HG03108 (cell line): ENCODE results near the gene DDO.
"Not testable (repeated sequence)": the region's sequence is repeated elsewhere in the genome, so short reads cannot be mapped to it uniquely, and the experiment has no call there.

ENCODE experiments used
- ATAC-seq: cut with Tn5 transposase; IDR thresholded peaks from one replicate; pipeline ENCODE4 v1.9.1; 2021; ENCODE audit warnings: moderate library complexity; ENCODE audit not compliant: unreplicated experiment

Gene DDO, protein sequence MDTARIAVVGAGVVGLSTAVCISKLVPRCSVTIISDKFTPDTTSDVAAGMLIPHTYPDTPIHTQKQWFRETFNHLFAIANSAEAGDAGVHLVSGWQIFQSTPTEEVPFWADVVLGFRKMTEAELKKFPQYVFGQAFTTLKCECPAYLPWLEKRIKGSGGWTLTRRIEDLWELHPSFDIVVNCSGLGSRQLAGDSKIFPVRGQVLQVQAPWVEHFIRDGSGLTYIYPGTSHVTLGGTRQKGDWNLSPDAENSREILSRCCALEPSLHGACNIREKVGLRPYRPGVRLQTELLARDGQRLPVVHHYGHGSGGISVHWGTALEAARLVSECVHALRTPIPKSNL

DNA sequence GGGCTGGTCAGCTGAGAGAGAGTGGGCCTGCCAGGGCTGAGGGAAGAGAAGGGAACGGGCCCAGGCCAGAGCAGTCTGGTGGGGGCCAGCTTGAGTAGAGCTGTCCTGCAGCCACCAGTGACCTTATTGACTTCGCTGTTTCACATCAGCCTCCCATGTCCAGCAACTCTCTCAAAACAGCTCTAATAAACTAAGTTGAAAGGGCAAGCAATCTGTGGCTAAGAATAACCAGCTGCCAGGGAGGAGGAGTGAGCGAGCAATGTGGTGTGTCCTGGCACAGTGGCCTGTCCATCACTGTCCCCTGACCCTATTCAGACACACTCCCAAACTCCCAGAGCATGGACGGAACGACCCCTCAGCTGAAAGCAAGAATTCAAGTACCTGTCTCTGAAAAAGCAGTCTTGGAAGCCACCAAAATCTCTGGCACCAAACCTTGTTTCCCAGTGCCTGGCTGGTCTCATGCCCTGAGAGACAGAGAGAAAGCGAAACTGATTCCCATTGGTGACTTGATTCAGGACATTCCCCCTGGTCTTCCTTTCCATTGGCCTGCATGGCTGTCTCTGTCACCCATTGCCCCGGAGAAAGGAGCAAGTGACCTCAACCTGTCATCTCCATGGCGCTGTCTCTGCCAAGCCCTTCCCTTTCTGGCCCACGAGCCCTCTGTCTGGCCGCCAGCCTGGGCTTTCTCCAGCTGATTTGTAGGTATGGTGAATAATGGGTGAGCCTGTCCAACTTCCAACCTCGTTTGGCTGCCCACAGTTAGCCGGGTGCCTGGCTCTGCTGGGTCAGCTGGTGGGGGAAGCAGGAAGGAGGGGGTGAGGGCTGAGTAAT is at the start of gene DDO:
Gene DDO, minus strand, starts transcription at position 490 of the 831 bp plus-strand sequence. CDS start 2,113 bp downstream, outside the sequence.
- ATAC-seq: peak; percentile 43

DNA sequence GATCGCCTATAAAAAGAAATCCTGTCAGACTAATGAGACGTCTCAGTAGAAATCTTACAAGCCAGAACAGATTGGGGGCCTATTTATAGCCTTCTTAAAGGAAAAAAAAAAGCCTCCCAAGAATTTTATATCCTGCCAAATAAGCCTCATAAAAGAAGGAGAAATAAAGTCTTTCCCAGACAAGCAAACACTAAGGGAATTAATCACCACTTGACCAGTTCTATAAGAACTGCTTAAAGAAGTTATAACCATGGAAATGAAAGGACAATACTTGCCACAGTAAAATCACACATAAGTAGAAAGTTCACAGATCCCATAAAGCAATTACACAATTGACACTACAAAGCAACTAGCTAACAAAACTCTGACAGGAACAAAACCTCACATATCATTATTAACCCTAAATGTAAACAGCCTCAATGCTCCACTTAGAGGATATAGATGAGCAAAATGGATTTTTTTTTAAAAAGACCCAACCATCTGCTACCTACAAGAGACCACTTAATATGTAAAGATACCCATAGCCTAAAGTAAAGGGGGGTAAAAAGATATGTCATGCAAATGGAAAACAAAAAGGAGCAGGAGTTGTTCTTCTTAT is 47.6 kb upstream of the DDO start:
- no peak for ATAC-seq

DNA sequence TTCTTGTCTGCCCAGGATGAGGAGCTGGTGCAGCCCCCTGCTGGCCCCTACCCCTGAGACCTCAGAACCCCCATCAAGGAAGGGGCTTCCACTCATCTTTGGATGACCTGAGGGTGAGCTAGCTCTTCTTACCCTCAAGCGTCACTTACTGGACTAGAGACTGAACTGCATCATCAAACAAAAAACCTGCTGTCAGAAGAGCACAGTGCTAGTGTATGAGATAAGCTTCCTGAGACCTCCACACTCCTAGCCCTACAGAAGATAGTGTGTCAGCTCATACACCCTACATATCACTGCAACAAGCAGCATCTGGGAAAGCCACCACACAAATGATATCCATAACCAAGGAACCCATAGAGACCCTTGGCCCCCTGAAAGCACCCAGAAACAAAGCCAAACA is 46.0 kb upstream of the DDO start:
- ATAC-seq: no peak

DNA sequence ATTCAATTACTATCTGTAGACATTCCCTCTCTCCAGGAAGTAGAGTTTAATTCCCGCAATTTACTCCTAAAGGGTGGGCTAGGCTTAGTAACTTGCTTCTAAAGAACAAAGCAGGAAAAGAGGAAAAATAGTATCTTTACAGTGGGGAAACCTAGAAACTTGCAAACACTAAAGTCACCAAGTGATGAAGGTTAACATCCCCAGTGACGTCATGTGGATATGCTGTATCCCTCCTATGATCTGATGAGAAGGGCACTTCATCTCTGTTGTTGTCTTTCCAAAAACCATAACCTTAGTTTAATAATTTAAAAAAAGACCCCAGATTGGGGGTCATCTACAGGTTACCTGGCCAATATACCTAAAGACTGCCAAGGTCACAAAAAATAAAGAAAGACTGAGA is 43.8 kb upstream of the DDO start:
- no peak for ATAC-seq

DNA sequence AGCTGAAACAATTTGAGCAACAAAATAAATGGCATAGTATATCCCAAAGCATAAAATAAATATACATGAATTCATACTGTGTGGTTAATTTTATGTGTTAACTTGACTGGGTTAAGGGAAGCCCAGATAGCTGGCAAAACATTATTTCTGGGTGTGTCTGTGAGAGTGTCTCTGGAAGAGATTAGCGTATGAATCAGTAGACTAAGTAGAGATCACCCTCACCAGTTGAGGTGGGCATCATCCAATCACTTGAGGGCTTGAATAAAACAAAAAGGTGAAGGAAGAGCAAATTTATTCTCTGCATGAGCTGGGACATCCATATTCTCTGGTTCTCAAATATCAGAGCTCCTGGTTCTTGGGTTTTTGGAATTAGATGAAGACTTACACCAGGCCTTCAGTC is 43.1 kb upstream of the DDO start:
- no peak for ATAC-seq

DNA sequence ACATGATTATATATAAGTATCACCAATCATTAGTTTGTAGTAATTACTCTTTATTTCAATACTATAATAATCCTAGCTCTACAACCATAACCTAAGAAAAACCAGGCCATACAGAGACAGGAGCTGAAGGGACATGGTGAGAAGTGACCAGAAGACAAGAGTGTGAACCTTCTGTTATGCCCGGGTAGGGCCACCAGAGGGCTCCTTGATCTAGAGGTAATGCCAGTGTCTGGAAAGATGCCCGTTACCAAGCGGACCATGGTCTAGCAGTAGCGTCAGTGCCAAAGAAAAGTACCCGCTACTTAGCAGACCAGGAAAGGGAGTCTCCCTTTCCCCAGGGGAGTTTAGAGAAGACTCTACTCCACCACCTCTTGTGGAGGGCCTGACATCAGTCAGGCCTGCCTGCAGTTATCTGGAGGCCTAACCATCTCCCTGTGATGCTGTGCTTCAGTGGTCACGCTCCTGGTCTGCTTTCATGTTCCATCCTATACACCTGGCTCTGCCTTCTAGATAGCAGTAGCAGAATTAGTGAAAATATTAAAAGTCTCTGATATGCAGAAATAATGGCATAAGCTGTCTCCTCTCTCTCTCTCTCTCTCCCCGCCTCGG is 42.3 kb upstream of the DDO start:
- not testable (repeated sequence) for ATAC-seq

DNA sequence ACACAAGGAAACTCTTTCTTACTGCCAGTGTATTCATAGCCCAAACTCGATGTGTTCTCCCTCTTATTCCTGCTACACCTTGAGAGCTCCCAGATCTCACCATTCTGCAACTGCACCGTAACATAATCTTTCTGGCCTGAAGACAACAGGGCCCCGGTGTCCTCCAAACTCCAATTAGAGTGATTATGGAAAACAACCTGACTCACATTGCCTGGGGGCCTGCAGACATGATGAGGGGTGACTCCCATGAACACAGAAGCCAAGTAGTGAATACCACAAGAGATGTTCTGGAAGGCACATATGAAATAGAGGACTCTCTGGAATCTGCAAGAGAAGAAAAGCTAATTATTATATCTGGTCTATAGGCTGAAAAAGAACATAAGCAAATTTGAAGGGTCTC is 41.3 kb upstream of the DDO start:
- ATAC-seq: no peak

DNA sequence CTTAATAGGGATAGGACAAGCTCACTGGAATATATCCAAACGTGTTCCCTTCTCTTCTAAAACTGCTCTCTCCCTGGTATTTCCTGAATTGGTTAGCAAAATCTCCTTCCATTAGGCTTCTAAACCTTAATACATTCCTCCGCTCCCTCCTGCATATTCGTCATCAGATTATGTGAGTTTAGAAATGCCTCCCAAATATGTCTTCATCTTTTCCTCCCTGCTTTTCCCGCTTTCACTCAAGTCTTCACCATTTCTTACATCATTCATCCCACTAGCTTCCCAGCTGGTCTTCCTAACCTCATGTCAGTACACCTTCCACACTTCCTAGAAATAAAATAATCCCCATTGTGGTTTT is 34.1 kb upstream of the DDO start:
- no peak for ATAC-seq

DNA sequence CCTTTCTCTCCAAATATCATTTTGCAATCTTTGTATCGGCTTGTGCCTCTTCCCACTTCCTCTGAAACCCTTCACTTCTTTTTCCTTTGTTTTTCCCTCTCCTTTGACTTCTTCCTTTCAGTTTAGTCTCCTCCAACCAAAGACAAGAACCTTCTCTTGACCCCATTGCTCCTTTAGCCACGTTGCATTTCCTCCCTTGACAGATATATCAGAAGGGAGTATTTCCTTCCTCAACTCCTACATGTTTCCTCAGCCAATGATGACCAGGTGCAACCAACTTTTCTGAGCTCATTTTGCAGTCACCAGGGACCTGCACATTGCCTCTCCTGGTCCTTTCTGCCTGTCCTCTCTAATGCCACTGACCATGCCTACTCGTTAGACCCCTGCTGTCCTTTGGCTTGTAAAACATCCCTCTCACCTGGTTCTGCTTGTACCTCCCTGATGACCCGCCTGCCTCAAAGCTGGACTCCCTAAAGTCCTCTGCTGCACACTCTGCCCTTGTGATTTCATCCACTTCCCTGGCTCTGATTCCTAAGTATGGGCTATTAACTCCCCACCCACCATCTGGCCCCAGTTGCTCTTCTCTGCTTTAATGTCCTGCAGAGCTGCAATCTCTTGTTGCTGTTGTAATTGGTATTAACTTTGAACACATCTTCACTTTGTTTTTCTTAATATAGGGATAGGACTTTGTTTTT is 33.6 kb upstream of the DDO start:
- ATAC-seq: no peak

DNA sequence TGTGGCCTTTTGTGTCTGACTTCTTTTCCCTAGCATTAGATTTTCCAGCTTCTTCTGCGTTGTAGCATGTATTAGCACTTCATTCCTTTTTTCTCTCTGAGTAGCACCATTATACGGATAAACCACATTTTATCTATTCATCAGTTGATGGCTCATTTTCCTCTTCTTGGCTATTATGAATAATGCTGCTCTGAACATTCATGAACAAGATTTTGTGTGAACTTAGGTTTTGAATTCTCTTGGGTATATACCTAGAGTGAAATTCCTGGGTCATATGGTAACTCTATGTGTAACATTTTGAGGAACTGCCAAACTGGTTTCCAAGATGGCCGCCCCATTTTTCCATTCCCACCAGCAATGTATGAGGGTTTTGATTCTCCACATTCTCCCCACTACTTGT is 32.4 kb upstream of the DDO start:
- ATAC-seq: no peak

DNA sequence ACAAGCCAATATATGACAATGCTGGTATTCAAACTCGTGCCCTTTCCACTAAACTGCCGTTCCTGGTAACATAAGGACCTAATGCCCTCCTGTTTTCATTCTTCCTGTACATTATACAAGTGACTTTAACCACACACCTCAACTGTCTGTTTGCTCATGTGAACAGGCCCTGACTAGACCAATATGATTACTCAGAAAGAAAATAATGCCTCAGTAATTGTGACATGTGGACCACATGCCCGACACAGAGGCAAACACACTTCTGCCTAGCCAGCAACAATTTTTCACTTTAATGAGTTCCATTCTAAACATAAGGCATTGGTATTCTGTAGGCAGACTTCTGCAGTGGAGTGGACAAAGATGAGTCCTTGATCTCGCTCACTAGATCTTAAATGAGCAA is 31.0 kb upstream of the DDO start:
- no peak for ATAC-seq

DNA sequence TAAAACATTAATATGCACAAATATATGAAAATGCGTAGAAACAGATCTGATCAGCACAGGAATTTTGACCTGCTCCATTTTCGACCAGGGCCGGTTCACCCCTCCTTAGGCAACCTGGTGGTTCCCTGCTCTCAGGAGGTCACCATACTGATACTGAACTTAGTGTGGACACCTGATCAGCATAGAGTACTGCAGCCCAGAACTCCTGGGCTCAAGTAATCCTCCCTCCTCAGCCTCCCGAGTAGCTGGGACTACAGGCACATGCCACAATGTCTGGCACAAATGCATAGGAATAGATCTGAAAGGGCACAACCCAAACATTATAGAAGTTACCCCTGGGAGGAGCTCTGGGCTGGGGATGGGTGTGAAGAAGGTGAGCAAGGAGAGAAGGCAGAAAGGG is 24.7 kb upstream of the DDO start:
- no peak for ATAC-seq

DNA sequence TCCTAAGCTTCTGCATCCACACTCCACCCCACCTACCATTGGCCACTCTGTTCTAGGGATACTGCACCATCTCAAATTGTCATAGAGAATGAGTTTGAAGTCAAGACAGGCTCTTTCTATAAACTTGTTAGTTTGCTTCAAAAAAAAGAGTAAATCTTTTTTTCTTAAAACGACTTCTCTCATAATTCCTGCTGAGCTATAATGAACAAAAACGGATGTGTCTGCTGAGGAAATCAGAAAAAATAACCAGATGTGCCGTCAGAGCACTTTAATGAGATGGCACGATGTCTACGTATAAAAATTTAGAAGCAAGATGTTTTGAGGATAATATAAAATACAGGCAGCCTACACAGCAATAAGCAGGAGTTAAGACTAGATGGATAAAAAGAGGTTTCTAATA is 24.0 kb upstream of the DDO start:
- no peak for ATAC-seq

DNA sequence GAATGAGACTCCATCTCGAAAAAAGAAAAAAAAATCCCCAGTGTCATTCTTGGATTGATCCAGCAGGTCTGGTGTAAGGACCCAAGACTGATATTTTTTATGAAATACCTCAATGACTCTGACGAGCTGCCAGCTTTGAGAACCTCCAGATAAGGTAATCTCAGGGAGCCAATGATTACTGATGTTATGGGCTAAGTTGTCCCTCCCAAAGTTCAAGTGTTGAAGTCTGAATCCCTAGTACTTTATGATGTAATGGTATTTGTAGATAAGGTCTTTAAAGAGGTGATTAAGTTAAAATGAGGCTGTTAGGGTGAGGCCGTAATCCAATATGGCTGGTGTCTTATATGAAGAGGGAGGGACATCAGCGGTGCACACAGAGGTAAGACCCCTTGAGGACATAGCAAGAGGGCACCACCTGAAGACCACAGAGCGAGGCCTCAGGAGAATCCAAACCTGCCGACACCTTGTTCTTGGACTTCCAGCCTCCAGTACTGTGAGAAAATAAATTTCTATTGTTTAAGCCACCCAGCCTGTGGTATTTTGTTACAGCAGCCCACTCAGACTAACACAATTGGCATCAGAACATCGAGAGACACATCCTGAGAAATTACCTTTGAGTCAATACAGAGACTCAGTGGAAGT is 19.7 kb upstream of the DDO start:
- no peak for ATAC-seq

DNA sequence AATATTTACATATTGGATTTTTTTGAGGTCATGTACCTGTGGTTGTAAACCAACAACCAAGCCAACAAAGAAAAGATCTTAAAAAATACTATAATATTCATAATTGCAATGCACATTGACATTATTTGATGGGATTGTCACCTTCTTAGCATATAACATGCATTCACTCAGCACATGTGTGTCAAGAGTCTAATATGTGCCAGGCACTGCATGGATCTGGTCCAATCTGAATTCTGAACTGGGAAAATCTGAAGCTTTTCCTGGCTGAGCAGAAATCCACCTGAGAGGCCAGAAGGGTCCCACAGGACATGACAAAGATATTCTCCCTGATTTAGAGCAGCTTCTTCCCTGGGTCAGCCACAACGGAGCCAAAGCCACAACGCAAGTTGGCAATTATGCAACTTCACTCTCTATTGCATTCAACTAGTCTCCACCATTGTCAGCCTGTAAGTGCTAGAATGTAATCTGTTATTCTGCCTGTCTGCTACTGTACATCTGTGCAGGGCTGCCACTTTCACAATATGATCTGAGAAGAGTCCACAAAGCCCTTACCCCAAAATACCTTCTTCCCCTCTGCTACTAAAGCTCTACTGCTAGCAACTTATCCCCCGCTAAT is 17.0 kb upstream of the DDO start:
- ATAC-seq: no peak

DNA sequence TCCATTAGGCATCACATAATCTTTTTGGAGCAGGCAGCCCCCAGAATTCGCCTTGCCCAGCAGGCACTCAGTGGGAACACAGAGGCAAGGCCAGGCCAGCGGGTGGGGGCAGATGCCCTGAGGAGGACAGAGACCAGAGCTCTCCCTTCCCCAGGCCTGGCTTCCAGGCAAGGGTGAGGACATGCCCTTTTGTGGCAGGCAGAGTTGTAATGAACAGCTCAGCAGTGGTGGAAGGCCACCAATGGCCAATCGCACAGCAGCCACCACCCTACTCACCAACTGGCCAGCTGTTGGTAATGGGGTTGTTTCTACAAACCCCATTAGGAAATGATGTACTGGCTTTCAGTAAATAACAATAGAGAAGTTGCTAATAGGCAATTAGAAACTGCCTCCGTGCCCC is 15.4 kb upstream of the DDO start:
- ATAC-seq: no peak

DNA sequence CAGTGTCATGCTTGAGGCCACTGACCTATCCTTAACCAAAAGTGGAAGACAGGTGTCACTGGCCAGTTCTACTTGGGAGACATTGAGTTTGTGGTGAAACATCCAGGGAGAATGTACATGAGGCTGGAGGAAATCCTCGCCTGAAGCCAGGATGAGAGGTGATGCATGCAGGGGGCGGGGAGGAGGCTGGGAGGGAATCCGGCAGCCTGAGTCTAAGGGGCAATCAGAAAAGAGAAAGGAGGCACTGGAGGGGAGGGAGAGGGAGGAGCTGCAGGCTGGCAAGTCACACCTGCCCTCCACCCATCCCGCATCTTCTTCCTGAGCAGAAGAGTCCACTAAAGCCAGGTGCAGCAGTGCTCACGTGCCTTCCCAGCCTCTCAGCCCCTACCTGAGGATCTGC is 14.9 kb upstream of the DDO start:
- no peak for ATAC-seq

DNA sequence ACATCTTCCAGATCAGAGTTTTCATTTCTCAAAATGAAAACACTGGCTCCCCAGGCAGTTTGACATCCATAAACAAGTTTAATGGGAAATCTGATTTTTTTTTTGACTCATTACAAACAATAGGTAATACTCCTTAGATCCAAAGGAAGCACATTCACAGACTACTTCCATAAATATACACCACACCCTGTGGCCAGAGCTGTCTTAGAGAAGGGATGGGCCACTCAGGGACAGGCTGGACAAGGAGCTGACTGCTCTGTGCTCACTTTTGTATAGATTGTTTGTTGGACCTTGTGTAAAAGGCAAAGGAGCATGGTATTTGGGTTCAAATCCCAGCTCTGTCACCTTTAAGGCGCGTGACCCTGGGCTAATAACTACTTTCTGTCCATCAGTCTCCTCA is 12.8 kb upstream of the DDO start:
- ATAC-seq: no peak

DNA sequence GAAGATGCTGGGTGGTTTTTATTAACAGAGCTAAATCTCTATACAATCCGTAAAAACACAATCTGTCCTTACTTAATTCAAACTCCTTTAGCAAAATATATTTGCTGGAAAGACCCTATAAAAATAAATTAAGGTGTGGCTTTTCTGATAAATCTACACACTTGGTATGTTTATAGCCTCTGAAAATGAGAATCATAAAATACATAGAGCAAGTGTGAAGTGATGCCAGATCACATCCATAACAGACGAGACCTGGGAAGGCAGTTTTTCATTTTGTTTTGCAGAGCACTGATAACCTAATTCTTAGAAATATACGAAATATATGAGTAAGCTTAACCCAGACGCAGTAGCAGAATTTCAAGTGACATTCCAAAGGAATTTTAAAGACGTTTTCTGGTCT is 10.4 kb upstream of the DDO start:
- no peak for ATAC-seq

DNA sequence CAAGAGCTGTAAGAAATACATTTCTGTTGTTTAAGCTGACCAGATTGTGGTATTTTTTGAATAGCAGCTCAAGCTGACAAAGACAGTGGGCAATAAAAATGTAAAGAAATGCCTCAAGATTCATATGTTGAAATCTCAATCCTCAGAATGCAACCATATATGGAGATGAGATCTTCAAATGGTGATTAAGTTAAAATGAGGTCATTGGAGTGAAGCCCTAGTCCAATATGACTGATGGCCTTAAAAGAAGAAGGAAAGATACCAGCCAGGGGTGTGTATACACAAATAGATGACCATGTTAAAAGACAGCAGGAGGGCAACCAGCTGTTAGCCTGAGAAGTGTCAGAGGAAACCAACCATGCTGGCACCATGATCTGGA is 7.1 kb upstream of the DDO start:
- no peak for ATAC-seq
